CD4-positive, alpha-beta T cell (primary cell): ENCODE data around the gene PDE8A. TPM values are rescaled to one million over a fixed set of nuclear protein-coding genes. Genes with fewer than 3 reads are reported as not detected.
"Not testable (repeated sequence)": the region's sequence is repeated elsewhere in the genome, so short reads cannot be mapped to it uniquely, and the experiment has no call there.

Experiments
- ATAC-seq: fragments of 200-7000 bp; cut with Tn5 transposase; one replicate; pipeline ENCODE4 v1.10.0; 2022; ENCODE audit warnings: mild to moderate bottlenecking; ENCODE audit not compliant: poor library complexity
- CTCF ChIA-PET: fragments of 350-600 bp; sonication (Branson Sonifier 250); formaldehyde crosslinking; loops from one replicate; lab custom pipeline; 2021; ENCODE audit warnings: antibody characterized with exemption, inconsistent platforms; lab: Charles Lee
- POLR2A ChIA-PET: fragments of 350-600 bp; sonication (Branson Sonifier 250); formaldehyde crosslinking; loops from one replicate; lab custom pipeline; 2021; ENCODE audit warnings: antibody characterized with exemption, inconsistent platforms; lab: Charles Lee
- DNase-seq, 14 experiments: peaks; one replicate each; pipeline ENCODE4 v3.0.0-alpha.2; 2013 to 2020; ENCODE audit warnings: mixed read lengths in 2 of 14
- H3K27ac ChIP-seq, 2 donors: one replicate each; pipeline versions ENCODE4 v1.5.1 to v1.7.0; 2013; ENCODE audit warnings: low read length in 2 of 2, low read depth in 1 of 2, mild to moderate bottlenecking in 1 of 2
- H3K27me3 ChIP-seq, 2 experiments: 1 replicate in 1 of 2; 2 replicates in 1 of 2; pipeline versions ENCODE4 v1.6.1 to v1.7.0; 2013; ENCODE audit warnings: low read length in 2 of 2, control low read depth in 1 of 2, mild to moderate bottlenecking in 1 of 2, moderate library complexity in 1 of 2; ENCODE audit not compliant: insufficient read depth in 2 of 2, control insufficient read depth in 1 of 2
- H3K36me3 ChIP-seq: one replicate; pipeline ENCODE4 v1.6.1; 2013; ENCODE audit warnings: low read length, control low read depth; ENCODE audit not compliant: insufficient read depth
- H3K4me1 ChIP-seq: one replicate; pipeline ENCODE4 v1.6.1; 2013; ENCODE audit warnings: low read length, control low read depth; ENCODE audit not compliant: insufficient read depth
- H3K4me3 ChIP-seq: one replicate; pipeline ENCODE4 v1.5.1; 2013; ENCODE audit warnings: mild to moderate bottlenecking, low read length, moderate library complexity
- H3K9me3 ChIP-seq, 2 experiments: 1 replicate in 1 of 2; 2 replicates in 1 of 2; pipeline versions ENCODE4 v1.6.1 to v1.7.0; 2013; ENCODE audit warnings: low read length in 2 of 2, mild to moderate bottlenecking in 2 of 2, control low read depth in 1 of 2, moderate library complexity in 1 of 2; ENCODE audit not compliant: control insufficient read depth in 1 of 2, insufficient read depth in 1 of 2
- H3K27ac Mint-ChIP-seq: one replicate; pipeline ENCODE4 v1.8.0; 2020; ENCODE audit warnings: mixed read lengths
- H3K27me3 Mint-ChIP-seq: one replicate; pipeline ENCODE4 v1.8.0; 2021; ENCODE audit warnings: mixed read lengths
- H3K36me3 Mint-ChIP-seq: one replicate; pipeline ENCODE4 v1.8.0; 2021; ENCODE audit warnings: low read depth, mixed read lengths
- H3K4me1 Mint-ChIP-seq: one replicate; pipeline ENCODE4 v1.8.0; 2021; ENCODE audit warnings: low read depth, mixed read lengths
- H3K4me3 Mint-ChIP-seq: one replicate; pipeline ENCODE4 v1.8.0; 2020; ENCODE audit warnings: mild to moderate bottlenecking, mixed read lengths
- H3K9me3 Mint-ChIP-seq: one replicate; pipeline ENCODE4 v1.8.0; 2020; ENCODE audit warnings: mixed read lengths
- intact Hi-C, 2 experiments: fragments of 100-400 bp; cut with DNase I in 1 of 2; cut with micrococcal nuclease in 1 of 2; formaldehyde crosslinking; loops; one replicate each; pipeline versions ENCODE4 v1.15.1 to v1.9.0; 2023 to 2025; cut with DNase I, micrococcal nuclease
- total RNA-seq, 174 experiments: library from RNA in 2 of 174; stranded (reverse) in 2 of 174; gene quantifications; one replicate each; pipeline ENCODE4 v1.2.3 and lab custom pipeline; 2021 to 2026
- TF ChIP-seq, protein P1 (sequence below): fragments of 200-600 bp; IDR thresholded peaks from one replicate; pipeline ENCODE4 v1.8.0; 2022; ENCODE audit warnings: antibody characterized with exemption, mild to moderate bottlenecking

The PDE8A gene
- total RNA-seq, 2 experiments from 2014 or later: 29.8 to 34.3 TPM

DNA sequence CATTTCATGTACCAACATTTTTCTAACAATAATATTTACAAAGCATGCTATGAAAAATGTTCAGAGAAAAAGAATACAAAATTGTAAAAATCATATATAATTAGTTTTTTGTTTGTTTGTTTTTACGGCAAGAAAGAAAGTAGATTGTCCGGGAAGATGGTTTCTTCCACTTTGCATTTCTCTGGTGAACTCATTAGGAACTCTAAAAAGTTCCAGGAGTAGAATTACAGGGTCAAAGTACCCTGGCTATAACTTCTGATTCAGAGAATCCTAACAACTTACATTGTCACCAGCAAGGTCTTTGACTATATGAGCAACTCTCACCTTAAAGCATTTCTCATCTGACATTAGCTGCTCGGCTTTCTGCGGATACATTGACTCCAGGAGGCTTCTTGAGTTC lies 196.7 kb downstream of the PDE8A start:
- H3K36me3 Mint-ChIP-seq: no peaks in the 10 kb centered on the region
- POLR2A ChIA-PET: no interaction called here

DNA sequence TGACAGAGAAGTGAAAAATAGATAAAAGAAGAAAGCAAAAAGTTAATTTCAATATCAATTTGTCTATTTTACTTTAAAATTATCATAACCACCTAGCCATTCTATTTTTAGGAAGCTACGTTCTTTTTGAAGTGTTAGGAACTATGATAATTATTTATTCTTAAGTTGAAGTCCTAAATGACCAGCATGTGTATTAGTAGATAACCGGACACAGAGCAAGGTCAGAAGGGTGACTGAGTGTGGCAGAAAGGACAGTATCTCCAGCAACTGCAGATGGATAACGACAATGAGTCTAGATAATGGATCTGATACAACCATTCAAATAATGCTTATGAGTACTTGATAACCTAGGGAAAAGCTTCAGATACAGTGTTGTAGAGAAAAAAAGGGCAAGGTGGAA lies 198.0 kb downstream of the PDE8A start:
- intact Hi-C loops: no loop called here
- DNase-seq (no peak), ATAC-seq (no peak)
- H3K4me3 Mint-ChIP-seq: no peak overlapping the region
- H3K4me3 ChIP-seq: no peak overlapping the region
- TF ChIP-seq, protein P1, sequence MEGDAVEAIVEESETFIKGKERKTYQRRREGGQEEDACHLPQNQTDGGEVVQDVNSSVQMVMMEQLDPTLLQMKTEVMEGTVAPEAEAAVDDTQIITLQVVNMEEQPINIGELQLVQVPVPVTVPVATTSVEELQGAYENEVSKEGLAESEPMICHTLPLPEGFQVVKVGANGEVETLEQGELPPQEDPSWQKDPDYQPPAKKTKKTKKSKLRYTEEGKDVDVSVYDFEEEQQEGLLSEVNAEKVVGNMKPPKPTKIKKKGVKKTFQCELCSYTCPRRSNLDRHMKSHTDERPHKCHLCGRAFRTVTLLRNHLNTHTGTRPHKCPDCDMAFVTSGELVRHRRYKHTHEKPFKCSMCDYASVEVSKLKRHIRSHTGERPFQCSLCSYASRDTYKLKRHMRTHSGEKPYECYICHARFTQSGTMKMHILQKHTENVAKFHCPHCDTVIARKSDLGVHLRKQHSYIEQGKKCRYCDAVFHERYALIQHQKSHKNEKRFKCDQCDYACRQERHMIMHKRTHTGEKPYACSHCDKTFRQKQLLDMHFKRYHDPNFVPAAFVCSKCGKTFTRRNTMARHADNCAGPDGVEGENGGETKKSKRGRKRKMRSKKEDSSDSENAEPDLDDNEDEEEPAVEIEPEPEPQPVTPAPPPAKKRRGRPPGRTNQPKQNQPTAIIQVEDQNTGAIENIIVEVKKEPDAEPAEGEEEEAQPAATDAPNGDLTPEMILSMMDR: no peak
- H3K27me3 Mint-ChIP-seq: peaks cover 9% of the 10 kb centered on the region
- H3K27ac ChIP-seq: no peak overlapping the region
- no peaks in the 10 kb centered on the region for H3K9me3 Mint-ChIP-seq
- no peaks in the 10 kb centered on the region for H3K36me3 ChIP-seq
- no peaks in the 10 kb centered on the region for H3K36me3 Mint-ChIP-seq
- ChIA-PET POLR2A (no interaction called here), CTCF (no interaction called here)
- no peak overlapping the region for H3K27ac Mint-ChIP-seq
- peaks cover 0 to 7% of the 10 kb centered on the region in 2 experiments for H3K27me3 ChIP-seq
- no peaks in the 10 kb centered on the region for H3K4me1 Mint-ChIP-seq
- H3K4me1 ChIP-seq: no peaks in the 10 kb centered on the region
- no peaks in the 10 kb centered on the region for H3K9me3 ChIP-seq

More for the DNA sequence above, 196.7 kb downstream of the PDE8A start:
- no peak overlapping the region for H3K4me3 ChIP-seq
- H3K9me3 ChIP-seq: peaks cover 0 to 3% of the 10 kb centered on the region in 2 experiments
- CTCF ChIA-PET: no interaction called here
- ATAC-seq: no peak
- peaks cover 3 to 14% of the 10 kb centered on the region in 2 experiments for H3K27me3 ChIP-seq
- H3K4me1 ChIP-seq: no peaks in the 10 kb centered on the region
- intact Hi-C loops: no loop called here
- no peak overlapping the region for H3K27ac ChIP-seq
- Mint-ChIP-seq H3K4me3 (no peak overlapping the region), H3K4me1 (no peaks in the 10 kb centered on the region), H3K9me3 (no peaks in the 10 kb centered on the region), H3K27ac (no peak overlapping the region), H3K27me3 (peaks cover 19% of the 10 kb centered on the region)
- no peaks in the 10 kb centered on the region for H3K36me3 ChIP-seq
- no peak for DNase-seq
- TF ChIP-seq, protein P1: no peak

DNA sequence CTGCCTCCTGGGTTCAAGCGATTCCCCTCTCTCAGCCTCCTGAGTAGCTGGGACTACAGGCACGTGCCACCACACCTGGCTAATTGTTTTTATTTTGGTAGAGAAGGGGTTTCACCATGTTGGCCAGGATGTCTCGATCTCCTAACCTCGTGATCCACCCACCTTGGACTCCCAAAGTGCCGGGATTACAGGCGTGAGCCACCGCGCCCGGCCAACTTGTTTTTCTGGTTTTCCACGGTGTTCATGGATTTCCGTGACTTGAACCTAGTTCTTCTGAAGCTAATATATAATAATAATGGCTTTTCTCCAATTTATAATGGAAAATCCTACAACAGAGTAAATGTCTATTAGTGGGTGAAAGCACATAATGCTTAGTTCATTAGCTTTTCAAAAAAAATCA lies 203.7 kb downstream of the PDE8A start:
- POLR2A ChIA-PET, H3K27ac ChIP-seq, H3K9me3 Mint-ChIP-seq, ATAC-seq, H3K4me1 Mint-ChIP-seq, CTCF ChIA-PET, H3K36me3 ChIP-seq, H3K4me3 Mint-ChIP-seq, H3K9me3 ChIP-seq, intact Hi-C loops, H3K36me3 Mint-ChIP-seq, H3K4me1 ChIP-seq, H3K27ac Mint-ChIP-seq, H3K4me3 ChIP-seq, DNase-seq, H3K27me3 Mint-ChIP-seq, H3K27me3 ChIP-seq: not testable (repeated sequence)

DNA sequence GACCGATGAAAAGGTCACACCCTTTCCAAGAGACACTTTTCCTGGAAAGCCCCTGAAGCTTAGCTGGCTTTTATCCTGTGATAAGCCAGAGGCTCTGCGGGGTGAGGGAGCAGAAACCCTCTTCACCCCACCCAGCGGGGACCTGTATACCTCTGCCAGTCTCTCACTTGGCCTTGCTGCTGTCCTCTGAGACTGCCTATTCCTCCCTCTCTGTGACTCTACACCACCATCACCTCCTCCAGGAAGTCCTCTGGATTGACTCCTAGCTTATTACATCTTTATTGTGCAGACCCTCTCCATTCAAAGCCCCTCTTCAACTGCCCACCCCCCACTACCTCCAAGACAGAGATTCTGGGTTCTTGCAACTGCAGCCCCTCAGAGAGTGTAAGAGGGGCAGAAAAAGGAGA lies 206.5 kb downstream of the PDE8A start:
- H3K4me3 ChIP-seq, H3K27ac ChIP-seq, H3K4me3 Mint-ChIP-seq, H3K36me3 Mint-ChIP-seq, CTCF ChIA-PET, H3K27me3 Mint-ChIP-seq, DNase-seq, H3K9me3 ChIP-seq, H3K36me3 ChIP-seq, POLR2A ChIA-PET, intact Hi-C loops, H3K4me1 Mint-ChIP-seq, H3K4me1 ChIP-seq, H3K27ac Mint-ChIP-seq, H3K27me3 ChIP-seq, H3K9me3 Mint-ChIP-seq, ATAC-seq: not testable (repeated sequence)

Other genes with a start within 250 kb of the PDE8A start
- 10 to 100 TPM; 37.5 to 38.2 TPM for gene ZNF592, start 233.3 kb upstream of the PDE8A start, total RNA-seq
- gene ALPK3, start 164.5 kb upstream of the PDE8A start, total RNA-seq: under 1 TPM; 0.14 TPM
- gene SLC28A1, start 97.2 kb upstream of the PDE8A start, total RNA-seq: not detected